ENCODE data around the gene VASP. TPM values are rescaled to one million over a fixed set of nuclear protein-coding genes. Genes with fewer than 3 reads are reported as not detected.

The VASP gene
- total and polyA plus RNA-seq, 2 of the 4 experiments (the other 2 are of a cell fraction), result 61.1 to 88.8 TPM

DNA sequence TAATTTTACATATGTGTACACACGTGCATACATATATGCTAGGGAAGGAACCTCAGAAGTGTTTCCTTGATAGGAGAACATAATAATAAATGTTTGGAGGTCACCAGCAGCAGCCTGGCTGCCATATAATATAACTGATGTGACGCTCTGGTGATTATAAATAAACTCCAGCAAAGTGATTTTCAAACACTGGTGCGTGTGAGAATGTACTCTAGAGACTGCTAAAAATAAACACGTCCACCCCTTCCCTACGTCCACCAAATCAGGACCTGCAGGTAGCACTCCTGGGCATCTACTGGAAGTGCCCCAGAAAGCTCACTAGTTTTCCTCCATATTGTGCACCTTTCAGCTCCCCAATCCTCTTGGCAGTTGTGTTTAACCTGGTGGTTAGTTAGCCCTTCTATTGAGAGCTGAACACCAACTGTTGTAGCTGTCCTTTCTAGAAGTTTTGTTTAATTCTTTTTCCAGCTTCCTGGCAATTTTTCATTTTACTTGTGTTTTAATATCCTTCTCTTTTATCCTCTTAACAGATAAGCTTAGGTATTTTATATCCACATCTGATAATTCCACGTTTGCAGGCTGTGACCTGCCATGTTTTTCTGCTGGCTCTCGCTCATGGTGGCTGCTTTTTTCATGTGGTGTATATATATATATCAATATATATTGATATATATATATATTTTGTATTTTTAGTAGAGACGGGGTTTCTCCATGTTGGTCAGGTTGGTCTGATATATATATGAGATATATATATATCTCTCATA, 64.4 kb downstream of the VASP start:
- H3K27me3 ChIP-seq (ENCODE audit: control insufficient read depth, insufficient read depth, low read length), result no peaks in the 10 kb centered on the region
- no peak for DNase-seq
- peaks cover 13% of the 10 kb centered on the region for H3K9me1 ChIP-seq (ENCODE audit: insufficient read depth, low read length)
- no peak overlapping the region for H3K4me2 ChIP-seq (ENCODE audit: low read depth, low read length)
- no peaks in the 10 kb centered on the region for H3K36me3 ChIP-seq (ENCODE audit: control insufficient read depth, insufficient read depth, low read length)
- dilution Hi-C loops (cut with HindIII; ENCODE audit: low sequenced_read_pairs, unreplicated experiment), result no loop called here
- POLR2A ChIA-PET (ENCODE audit: unreplicated experiment), result no interaction called here
- H3K27ac ChIP-seq (ENCODE audit: insufficient read depth, low read length), result no peak overlapping the region
- no peak overlapping the region for H2BK5ac ChIP-seq (ENCODE audit: low read depth, low read length, poor library complexity, severe bottlenecking)
- no peak overlapping the region for H2BK120ac ChIP-seq (ENCODE audit: low read depth, low read length)
- H4K91ac ChIP-seq (ENCODE audit: insufficient read depth, low read depth, low read length), result no peak overlapping the region
- H2BK15ac ChIP-seq (ENCODE audit: low read depth, low read length), result no peak overlapping the region
- intact Hi-C loops (cut with micrococcal nuclease), result no loop called here
- peaks cover 3% of the 10 kb centered on the region for H4K20me1 ChIP-seq (ENCODE audit: insufficient read depth, low read length)
- H2AK5ac ChIP-seq (ENCODE audit: low read depth, low read length), result no peak overlapping the region
- no peak overlapping the region for H3K56ac ChIP-seq (ENCODE audit: extremely low read depth, insufficient read depth, low read length)
- H2AFZ ChIP-seq (replicated peaks; ENCODE audit: low read length, poor library complexity), result no peak overlapping the region
- peaks cover 33 to 70% of the 10 kb centered on the region in 2 experiments for H3K79me1 ChIP-seq (ENCODE audit: low read depth in 1 of 2, low read length in 2 of 2)
- H3K9ac ChIP-seq (ENCODE audit: low read depth, low read length), result no peak overlapping the region
- CTCF ChIA-PET, result no interaction called here
- TF ChIP-seq RAD21 (IDR thresholded peaks at IDR 0.05; ENCODE audit: low read length) (no peak), NFE2L2 (IDR thresholded peaks at IDR 0.05; ENCODE audit: low read depth, low read length) (no peak), MXI1 (IDR thresholded peaks at IDR 0.05; ENCODE audit: borderline replicate concordance, low read depth, low read length) (no peak), RFX5 (IDR thresholded peaks at IDR 0.05; ENCODE audit: low read depth, low read length) (no peak), CEBPB (IDR thresholded peaks at IDR 0.05; ENCODE audit: low read depth, low read length) (no peak), FOS (IDR thresholded peaks at IDR 0.05; ENCODE audit: low read depth, low read length) (no peak), ELK1 (IDR thresholded peaks at IDR 0.05; ENCODE audit: borderline replicate concordance, low read depth, low read length) (no peak), RCOR1 (IDR thresholded peaks at IDR 0.05; ENCODE audit: insufficient replicate concordance, low read length) (no peak), CHD1 (IDR thresholded peaks at IDR 0.05; ENCODE audit: low read depth, low read length) (no peak), MAZ (IDR thresholded peaks at IDR 0.05; ENCODE audit: borderline replicate concordance, low read depth, low read length) (no peak), SMC3 (IDR thresholded peaks at IDR 0.05; ENCODE audit: low read depth, low read length) (no peak)
- TF ChIP-seq, protein P1, sequence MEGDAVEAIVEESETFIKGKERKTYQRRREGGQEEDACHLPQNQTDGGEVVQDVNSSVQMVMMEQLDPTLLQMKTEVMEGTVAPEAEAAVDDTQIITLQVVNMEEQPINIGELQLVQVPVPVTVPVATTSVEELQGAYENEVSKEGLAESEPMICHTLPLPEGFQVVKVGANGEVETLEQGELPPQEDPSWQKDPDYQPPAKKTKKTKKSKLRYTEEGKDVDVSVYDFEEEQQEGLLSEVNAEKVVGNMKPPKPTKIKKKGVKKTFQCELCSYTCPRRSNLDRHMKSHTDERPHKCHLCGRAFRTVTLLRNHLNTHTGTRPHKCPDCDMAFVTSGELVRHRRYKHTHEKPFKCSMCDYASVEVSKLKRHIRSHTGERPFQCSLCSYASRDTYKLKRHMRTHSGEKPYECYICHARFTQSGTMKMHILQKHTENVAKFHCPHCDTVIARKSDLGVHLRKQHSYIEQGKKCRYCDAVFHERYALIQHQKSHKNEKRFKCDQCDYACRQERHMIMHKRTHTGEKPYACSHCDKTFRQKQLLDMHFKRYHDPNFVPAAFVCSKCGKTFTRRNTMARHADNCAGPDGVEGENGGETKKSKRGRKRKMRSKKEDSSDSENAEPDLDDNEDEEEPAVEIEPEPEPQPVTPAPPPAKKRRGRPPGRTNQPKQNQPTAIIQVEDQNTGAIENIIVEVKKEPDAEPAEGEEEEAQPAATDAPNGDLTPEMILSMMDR (conservative IDR thresholded peaks at IDR 0.05; ENCODE audit: low read depth, low read length), result no peak
- H4K8ac ChIP-seq (ENCODE audit: low read depth in 2 of 2, low read length in 2 of 2), result no peak overlapping the region
- H2AK9ac ChIP-seq (replicated peaks; ENCODE audit: low read depth, low read length, poor library complexity), result no peak overlapping the region
- no peak overlapping the region for H3K18ac ChIP-seq (ENCODE audit: low read depth, low read length)
- no TSS peak for BruUV-seq (replicated peaks)
- H3K9me3 ChIP-seq (ENCODE audit: control insufficient read depth, insufficient read depth, low read length), result no peaks in the 10 kb centered on the region
- no peak overlapping the region for H3K23ac ChIP-seq (ENCODE audit: low read depth, low read length)
- in situ Hi-C loops (cut with MboI; ENCODE audit: low sequenced_read_pairs), result no loop called here
- H3K14ac ChIP-seq (replicated peaks; ENCODE audit: low read depth, low read length), result no peak overlapping the region
- H2BK20ac ChIP-seq (ENCODE audit: low read depth, low read length), result no peak overlapping the region
- ATAC-seq (ENCODE audit: low read depth), result no peak
- no CpG with 5 or more reads among the region's 8 CpGs for WGBS, 2 experiments (ENCODE audit: extremely low coverage in 2 of 2, insufficient read length in 1 of 2)
- no peak overlapping the region for H3K4me3 ChIP-seq (ENCODE audit: insufficient read depth, low read depth, low read length)
- no peak overlapping the region for H4K5ac ChIP-seq (ENCODE audit: low read depth, low read length)
- peaks cover 10% of the 10 kb centered on the region for H3K4me1 ChIP-seq (ENCODE audit: control insufficient read depth, insufficient read depth, low read length)
- no peak overlapping the region for H3K4ac ChIP-seq (ENCODE audit: low read depth, low read length)

Measured in IMR-90 (cell line).